Karpas-422 (cell line): ENCODE results near the gene TBC1D4. TPM values are rescaled to one million over a fixed set of nuclear protein-coding genes. Genes with fewer than 3 reads are reported as not detected.
"Not testable (repeated sequence)": the region's sequence is repeated elsewhere in the genome, so short reads cannot be mapped to it uniquely, and the experiment has no call there.

Experiments used
- DNase-seq: peaks from one replicate; pipeline ENCODE4 v3.0.0-alpha.2; 2015
- H2AFZ ChIP-seq: fragments of 200-600 bp; sonication (generic); 2 replicates; pipeline ENCODE4 v1.6.1; 2014; ENCODE audit warnings: antibody characterized with exemption, low read length, mixed read lengths
- H3K27ac ChIP-seq: fragments of 200-600 bp; sonication (generic); 2 replicates; pipeline ENCODE4 v1.5.1; 2014; ENCODE audit warnings: mild to moderate bottlenecking, low read length, moderate library complexity
- H3K27me3 ChIP-seq: fragments of 200-600 bp; sonication (generic); 2 replicates; pipeline ENCODE4 v1.6.1; 2014; ENCODE audit warnings: low read length, mixed read lengths
- H3K36me3 ChIP-seq: fragments of 200-600 bp; sonication (generic); 2 replicates; pipeline ENCODE4 v1.6.1; 2014; ENCODE audit warnings: low read length, mixed read lengths; ENCODE audit not compliant: insufficient read depth
- H3K4me1 ChIP-seq: fragments of 200-600 bp; sonication (generic); 2 replicates; pipeline ENCODE4 v1.6.1; 2014; ENCODE audit warnings: mild to moderate bottlenecking, low read length, mixed read lengths
- H3K4me2 ChIP-seq: fragments of 200-600 bp; sonication (generic); 2 replicates; pipeline ENCODE4 v1.6.1; 2014; ENCODE audit warnings: low read length, low read depth, mild to moderate bottlenecking; ENCODE audit not compliant: poor library complexity, severe bottlenecking
- H3K4me3 ChIP-seq: fragments of 200-600 bp; sonication (generic); 2 replicates; pipeline ENCODE4 v1.5.1; 2014; ENCODE audit warnings: mild to moderate bottlenecking, antibody characterized with exemption, low read length, mixed read lengths
- H3K79me2 ChIP-seq: fragments of 200-600 bp; sonication (generic); 2 replicates; pipeline ENCODE4 v1.6.1; 2014; ENCODE audit warnings: mild to moderate bottlenecking, low read length, mixed read lengths
- H3K9ac ChIP-seq: fragments of 200-600 bp; sonication (generic); 2 replicates; pipeline ENCODE4 v1.6.0; 2014; ENCODE audit warnings: low read length
- H3K9me2 ChIP-seq: fragments of 200-600 bp; sonication (generic), shearing (Covaris generic); replicated peaks from 2 replicates; pipeline ENCODE4 v1.6.0; 2014; ENCODE audit warnings: mild to moderate bottlenecking, low read length, moderate library complexity; ENCODE audit not compliant: insufficient read depth
- H3K9me3 ChIP-seq: fragments of 300-700, 200-600 bp; sonication (generic); 2 replicates; pipeline ENCODE4 v1.6.1; 2014; ENCODE audit warnings: low read length, mixed read lengths
- H4K20me1 ChIP-seq: fragments of 200-600 bp; sonication (generic); 2 replicates; pipeline ENCODE4 v1.6.1; 2014; ENCODE audit warnings: mild to moderate bottlenecking, antibody characterized with exemption, low read length, low read depth; ENCODE audit not compliant: insufficient read depth
- total RNA-seq: library from RNA; depleted of rRNA; stranded (reverse); fragments of >200 nt; shearing (Covaris generic); gene quantifications from 2 replicates; pipeline ENCODE4 v1.2.3, GENCODE V29; 2014; ENCODE audit warnings: low replicate concordance

Gene TBC1D4
- total RNA-seq, 1 experiment from 2014 or later, result 4.0 TPM

- not testable (repeated sequence) for H3K4me3 ChIP-seq, H3K36me3 ChIP-seq, H3K4me1 ChIP-seq, H4K20me1 ChIP-seq, H3K4me2 ChIP-seq, H3K9ac ChIP-seq, H3K27ac ChIP-seq, H3K27me3 ChIP-seq, H3K9me3 ChIP-seq, H3K79me2 ChIP-seq, H2AFZ ChIP-seq, DNase-seq, H3K9me2 ChIP-seq
Observed at GRCh38 chr13:75273695-75274094, 208.3 kb downstream of the TBC1D4 start.

GRCh38 chr13:75271846-75272245 lies 210.1 kb downstream of the TBC1D4 start:
- H3K27me3 ChIP-seq, result no peaks in the 10 kb centered on the region
- no peaks in the 10 kb centered on the region for H3K9me3 ChIP-seq
- no peak overlapping the region for H3K27ac ChIP-seq

GRCh38 chr13:75268481-75268880 lies 213.5 kb downstream of the TBC1D4 start:
- not testable (repeated sequence) for H3K27ac ChIP-seq, DNase-seq, H3K79me2 ChIP-seq, H3K27me3 ChIP-seq, H3K9me3 ChIP-seq, H3K4me2 ChIP-seq, H2AFZ ChIP-seq, H4K20me1 ChIP-seq, H3K4me1 ChIP-seq, H3K9ac ChIP-seq, H3K9me2 ChIP-seq, H3K4me3 ChIP-seq, H3K36me3 ChIP-seq

More at GRCh38 chr13:75271846-75272245, 210.1 kb downstream of the TBC1D4 start:
- no peak overlapping the region for H3K4me3 ChIP-seq
- no peaks in the 10 kb centered on the region for H4K20me1 ChIP-seq
- H3K9me2 ChIP-seq, result no peaks in the 10 kb centered on the region
- H3K79me2 ChIP-seq, result no peaks in the 10 kb centered on the region
- H2AFZ ChIP-seq, result no peak overlapping the region
- no peak overlapping the region for H3K9ac ChIP-seq
- H3K4me2 ChIP-seq, result no peak overlapping the region
- H3K4me1 ChIP-seq, result no peaks in the 10 kb centered on the region
- no peaks in the 10 kb centered on the region for H3K36me3 ChIP-seq
- DNase-seq, result no peak

GRCh38 chr13:75264611-75265010 lies 217.4 kb downstream of the TBC1D4 start:
- Histone ChIP-seq H2AFZ (no peak overlapping the region), H3K4me2 (no peak overlapping the region)

GRCh38 chr13:75263741-75264407 lies 218.1 kb downstream of the TBC1D4 start:
- no peak overlapping the region for H2AFZ ChIP-seq
- no peaks in the 10 kb centered on the region for H3K79me2 ChIP-seq
- no peaks in the 10 kb centered on the region for H3K36me3 ChIP-seq
- no peaks in the 10 kb centered on the region for H3K27me3 ChIP-seq
- no peaks in the 10 kb centered on the region for H3K9me2 ChIP-seq
- no peaks in the 10 kb centered on the region for H4K20me1 ChIP-seq
- H3K4me3 ChIP-seq, result no peak overlapping the region
- H3K9ac ChIP-seq, result no peak overlapping the region
- H3K27ac ChIP-seq, result no peak overlapping the region
- H3K4me1 ChIP-seq, result no peaks in the 10 kb centered on the region
- H3K9me3 ChIP-seq, result no peaks in the 10 kb centered on the region
- no peak overlapping the region for H3K4me2 ChIP-seq
- DNase-seq, result no peak

More at GRCh38 chr13:75264611-75265010, 217.4 kb downstream of the TBC1D4 start:
- Histone ChIP-seq H4K20me1 (no peaks in the 10 kb centered on the region), H3K79me2 (no peaks in the 10 kb centered on the region), H3K9me2 (no peaks in the 10 kb centered on the region), H3K4me1 (no peaks in the 10 kb centered on the region), H3K9ac (no peak overlapping the region), H3K27me3 (no peaks in the 10 kb centered on the region), H3K9me3 (no peaks in the 10 kb centered on the region), H3K4me3 (no peak overlapping the region), H3K36me3 (no peaks in the 10 kb centered on the region), H3K27ac (no peak overlapping the region)
- DNase-seq, result no peak

GRCh38 chr13:75258159-75258782 lies 223.7 kb downstream of the TBC1D4 start:
- H3K9me3 ChIP-seq, result no peaks in the 10 kb centered on the region
- no peaks in the 10 kb centered on the region for H4K20me1 ChIP-seq
- no peak overlapping the region for H3K4me3 ChIP-seq
- H3K9ac ChIP-seq, result no peak overlapping the region
- H3K36me3 ChIP-seq, result no peaks in the 10 kb centered on the region
- H3K79me2 ChIP-seq, result no peaks in the 10 kb centered on the region
- no peaks in the 10 kb centered on the region for H3K4me1 ChIP-seq
- H3K27ac ChIP-seq, result no peak overlapping the region
- no peak overlapping the region for H2AFZ ChIP-seq
- DNase-seq, result peak; percentile 64
- no peaks in the 10 kb centered on the region for H3K27me3 ChIP-seq
- H3K9me2 ChIP-seq, result no peaks in the 10 kb centered on the region
- no peak overlapping the region for H3K4me2 ChIP-seq

- DNase-seq, result no peak
- no peak overlapping the region for H3K4me2 ChIP-seq
Observed at GRCh38 chr13:75256922-75257321, 225.0 kb downstream of the TBC1D4 start.

GRCh38 chr13:75255653-75256052 lies 226.3 kb downstream of the TBC1D4 start:
- no peaks in the 10 kb centered on the region for H4K20me1 ChIP-seq
- H3K36me3 ChIP-seq, result no peaks in the 10 kb centered on the region
- H2AFZ ChIP-seq, result no peak overlapping the region
- DNase-seq, result no peak
- H3K9ac ChIP-seq, result no peak overlapping the region
- no peaks in the 10 kb centered on the region for H3K9me2 ChIP-seq
- no peaks in the 10 kb centered on the region for H3K4me1 ChIP-seq
- H3K79me2 ChIP-seq, result no peaks in the 10 kb centered on the region
- H3K27me3 ChIP-seq, result no peaks in the 10 kb centered on the region
- no peak overlapping the region for H3K4me3 ChIP-seq
- no peak overlapping the region for H3K4me2 ChIP-seq
- H3K9me3 ChIP-seq, result no peaks in the 10 kb centered on the region
- H3K27ac ChIP-seq, result no peak overlapping the region

More at GRCh38 chr13:75256922-75257321, 225.0 kb downstream of the TBC1D4 start:
- no peaks in the 10 kb centered on the region for H3K9me2 ChIP-seq
- H3K79me2 ChIP-seq, result no peaks in the 10 kb centered on the region
- no peaks in the 10 kb centered on the region for H3K27me3 ChIP-seq
- H3K4me3 ChIP-seq, result no peak overlapping the region
- no peaks in the 10 kb centered on the region for H3K36me3 ChIP-seq
- H3K4me1 ChIP-seq, result no peaks in the 10 kb centered on the region
- H2AFZ ChIP-seq, result no peak overlapping the region
- no peak overlapping the region for H3K27ac ChIP-seq
- no peaks in the 10 kb centered on the region for H4K20me1 ChIP-seq
- H3K9me3 ChIP-seq, result no peaks in the 10 kb centered on the region
- H3K9ac ChIP-seq, result no peak overlapping the region
